HG03378 (cell line): ENCODE measurements around the gene GAPT.

Source experiments
- ATAC-seq: cut with Tn5 transposase; IDR thresholded peaks from one replicate; pipeline ENCODE4 v1.9.1; 2021; ENCODE audit warnings: mild to moderate bottlenecking, moderate library complexity; ENCODE audit not compliant: unreplicated experiment

Gene GAPT

DNA sequence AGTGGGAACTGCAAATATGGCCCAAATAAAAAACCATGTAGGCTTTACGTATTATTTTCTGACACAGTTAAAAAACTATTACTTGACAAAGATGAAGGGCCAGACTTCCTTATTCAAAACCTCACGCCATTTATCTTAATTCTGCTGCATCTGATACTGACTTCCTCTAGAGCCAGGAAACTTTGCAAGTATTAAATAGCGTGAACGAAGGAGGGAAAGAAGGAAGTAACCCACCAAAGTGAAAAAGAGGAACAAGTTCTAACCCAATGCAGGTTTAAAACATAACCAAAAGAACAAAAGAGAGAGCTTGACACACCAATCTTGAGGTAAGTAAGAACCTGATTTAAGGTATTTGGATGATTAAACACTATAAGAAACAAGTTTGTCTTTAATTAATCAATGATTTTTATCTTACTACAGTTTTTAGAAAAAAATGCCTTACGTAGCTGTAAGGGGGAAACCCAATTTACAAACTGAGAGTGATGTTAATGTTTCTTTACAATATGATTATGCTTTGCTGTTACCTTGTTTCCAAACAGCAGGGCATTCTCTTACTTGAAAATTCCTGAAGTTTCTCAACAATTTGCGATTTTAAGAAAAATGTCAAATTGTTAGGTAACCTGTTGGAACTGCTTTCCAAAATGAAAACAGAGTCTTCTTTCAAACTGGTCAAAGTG is at the start of gene GAPT:
Gene GAPT, plus strand, starts transcription at position 220 of the 677 bp plus-strand sequence. CDS start 3,102 bp downstream, outside the sequence.
- peak; percentile 84 for ATAC-seq

DNA sequence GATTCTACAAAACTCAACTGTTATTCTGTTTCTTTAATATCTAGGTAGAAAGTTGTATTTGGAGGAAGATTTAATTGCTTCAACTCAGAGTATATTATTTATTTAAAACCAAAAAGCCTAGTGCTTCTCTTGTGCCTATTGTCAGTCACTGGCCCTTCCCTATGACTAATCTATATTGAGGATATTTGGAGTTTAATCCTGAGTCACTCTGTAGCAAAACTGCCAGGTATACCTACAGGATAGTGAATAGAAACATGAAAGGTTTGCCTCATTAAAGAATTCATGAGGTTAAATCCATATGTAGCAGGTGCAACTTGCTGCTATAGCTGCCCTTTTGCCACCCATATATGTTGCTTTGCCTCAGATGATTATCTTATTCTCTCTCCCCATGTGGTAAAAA is 46.4 kb upstream of the GAPT start:
- ATAC-seq = no peak

DNA sequence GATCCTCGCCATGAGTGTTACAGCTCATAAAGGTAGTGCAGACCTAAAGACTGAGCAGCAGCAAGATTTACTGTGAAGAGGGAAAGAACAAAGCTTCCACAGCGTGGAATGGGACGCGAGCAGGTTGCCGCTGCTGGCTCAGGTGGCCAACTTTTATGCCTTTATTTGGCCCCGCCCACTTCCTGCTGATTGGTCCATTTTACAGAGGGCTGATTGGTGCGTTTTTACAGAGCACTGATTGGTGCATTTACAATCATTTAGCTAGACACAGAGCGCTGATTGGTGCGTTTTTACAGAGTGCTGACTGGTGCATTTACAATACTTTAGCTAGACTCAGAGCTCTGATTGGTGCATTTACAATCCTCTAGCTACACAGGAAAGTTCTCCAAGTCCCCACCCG is 45.2 kb upstream of the GAPT start:
- ATAC-seq = no peak

DNA sequence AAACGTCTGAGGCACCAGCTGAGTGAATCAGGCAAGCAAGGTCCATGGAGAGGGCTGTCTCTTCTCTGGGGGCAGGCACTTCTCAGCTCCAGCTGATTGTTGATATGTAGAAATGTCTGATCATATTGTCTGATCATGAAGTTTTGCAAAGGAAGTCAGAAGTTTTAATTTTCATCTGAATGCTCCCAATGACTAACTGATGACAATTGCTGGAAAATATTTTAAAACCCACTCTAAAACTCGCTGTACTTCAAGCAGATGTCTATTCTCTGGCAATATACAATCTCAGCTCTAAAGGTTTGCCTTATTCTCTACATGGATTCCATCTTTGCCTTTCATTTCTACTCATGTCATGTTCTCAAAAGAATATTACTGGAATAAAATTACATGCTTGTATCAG is 44.0 kb upstream of the GAPT start:
- ATAC-seq = no peak

DNA sequence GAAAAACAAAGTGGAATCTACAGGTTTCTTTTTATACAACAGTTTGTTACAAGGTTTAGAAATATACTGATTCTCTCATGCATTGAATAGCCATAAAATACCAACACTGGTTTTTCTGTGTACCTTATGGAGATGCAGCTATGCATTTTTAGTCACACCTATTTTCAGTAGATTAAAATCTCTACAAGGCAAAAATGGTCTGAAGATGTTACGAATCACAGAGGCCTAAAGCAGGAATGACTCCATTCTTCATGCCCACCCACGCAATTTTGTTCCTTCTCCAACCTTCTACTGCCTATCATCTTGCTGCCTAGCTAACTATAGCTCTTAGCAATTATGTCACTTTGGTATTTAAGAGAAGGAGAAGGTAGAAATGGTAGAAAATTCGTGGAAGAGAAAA is 41.2 kb upstream of the GAPT start:
- ATAC-seq = no peak

DNA sequence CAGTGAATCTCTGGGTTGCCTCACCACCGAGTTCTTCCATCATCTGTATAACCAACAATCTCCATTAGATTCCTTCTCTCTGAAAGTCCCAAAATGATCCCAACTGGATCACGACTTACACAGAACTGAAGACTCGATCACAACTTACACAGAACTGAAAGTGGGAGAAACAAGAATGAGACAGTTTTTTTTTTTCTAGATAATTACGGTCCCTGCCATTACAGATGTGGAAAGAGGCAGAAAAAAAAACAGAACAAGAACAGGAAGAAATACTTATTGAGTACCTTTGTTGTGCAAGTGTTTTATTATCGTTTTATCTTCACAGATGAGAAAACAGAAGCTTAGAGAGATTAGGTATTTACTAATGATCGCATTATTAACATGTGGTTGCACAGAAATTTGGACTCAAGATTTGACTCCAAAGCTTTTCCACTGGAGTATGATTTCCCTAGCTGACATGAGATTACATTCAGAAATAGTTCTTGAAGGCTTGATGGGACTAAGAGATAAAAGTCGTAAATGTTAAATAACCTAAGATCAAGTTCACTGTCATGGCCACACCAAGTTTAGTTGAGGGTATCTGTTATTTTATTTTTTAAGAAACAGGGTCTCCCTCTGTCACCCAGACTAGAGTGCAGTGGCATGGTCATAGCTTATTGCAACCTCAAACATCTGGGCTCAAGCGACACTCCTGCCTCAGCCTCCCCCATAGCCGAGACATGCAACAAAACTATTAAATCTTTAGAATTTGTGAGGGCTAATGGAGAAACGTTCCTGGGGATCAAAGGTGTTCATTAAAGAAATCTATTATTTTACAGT is 40.2 kb upstream of the GAPT start:
- ATAC-seq = no peak

DNA sequence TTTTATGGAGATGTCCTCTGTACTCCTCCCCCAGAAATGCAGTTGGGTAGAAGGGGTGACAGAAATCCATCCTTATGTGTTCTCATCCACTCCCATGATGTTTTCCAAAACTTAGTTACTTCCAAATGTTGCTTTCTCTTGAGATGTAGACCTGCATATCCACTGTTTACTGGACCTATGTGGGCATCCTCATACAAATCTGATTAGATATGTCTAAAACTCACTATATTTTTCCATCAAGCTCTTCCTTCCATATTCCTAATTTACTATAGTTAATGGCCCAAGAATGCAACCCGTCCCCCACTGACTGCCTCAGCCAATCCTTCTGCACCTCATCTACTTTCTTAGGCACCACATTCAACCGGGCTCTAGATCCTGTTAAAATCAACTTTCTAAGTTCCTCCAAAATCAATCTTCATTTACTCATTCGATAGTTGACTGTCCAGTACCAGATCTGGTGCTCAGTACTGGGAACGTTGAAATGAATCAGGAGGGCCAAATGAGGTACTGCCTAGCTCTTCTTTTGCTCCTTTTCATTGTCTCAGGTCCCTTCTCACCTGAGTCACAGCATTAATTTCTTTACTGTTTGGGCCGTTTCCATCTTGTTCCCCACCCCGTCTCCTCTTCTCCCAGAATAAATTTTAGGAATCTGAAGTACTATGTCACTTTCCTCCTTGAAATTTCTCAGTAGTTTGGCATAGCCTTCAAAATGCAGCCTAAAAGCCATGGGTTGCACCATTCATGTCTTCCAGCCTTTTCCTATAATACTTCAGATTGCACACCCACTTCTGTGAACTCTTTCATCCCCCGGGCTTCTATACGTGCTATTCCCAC is 39.3 kb upstream of the GAPT start:
- ATAC-seq = no peak

DNA sequence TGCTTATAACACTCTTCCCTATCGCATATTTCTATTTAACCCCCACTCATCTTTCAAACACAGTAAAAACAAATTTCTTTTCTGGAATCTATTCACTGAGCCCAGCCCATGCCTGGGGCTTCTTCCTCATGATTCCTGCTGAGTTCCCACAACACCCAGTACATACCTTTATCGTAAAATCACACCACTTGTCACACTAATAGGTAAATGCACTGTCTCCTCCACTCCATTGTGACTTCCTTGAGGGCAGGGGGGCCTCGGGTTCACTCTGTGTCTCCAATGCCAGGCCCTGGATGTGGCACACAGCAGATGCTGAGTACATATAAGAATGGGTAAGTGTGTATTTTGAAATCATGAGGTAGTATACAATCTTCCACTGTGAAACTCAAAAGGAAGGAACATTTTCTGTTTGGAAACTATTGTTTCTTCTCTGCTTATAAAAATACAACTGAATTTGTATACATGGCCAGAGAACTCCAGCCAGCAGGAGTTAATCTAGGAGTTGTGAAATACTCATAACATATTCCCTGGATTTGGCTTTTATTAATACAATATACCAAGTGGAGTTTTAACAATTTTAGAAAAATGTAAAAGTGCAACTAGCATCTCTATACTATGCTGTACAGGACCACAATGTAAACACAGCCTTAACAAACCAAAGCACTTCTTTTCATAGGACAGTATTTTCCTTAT is 38.5 kb upstream of the GAPT start:
- ATAC-seq = no peak

DNA sequence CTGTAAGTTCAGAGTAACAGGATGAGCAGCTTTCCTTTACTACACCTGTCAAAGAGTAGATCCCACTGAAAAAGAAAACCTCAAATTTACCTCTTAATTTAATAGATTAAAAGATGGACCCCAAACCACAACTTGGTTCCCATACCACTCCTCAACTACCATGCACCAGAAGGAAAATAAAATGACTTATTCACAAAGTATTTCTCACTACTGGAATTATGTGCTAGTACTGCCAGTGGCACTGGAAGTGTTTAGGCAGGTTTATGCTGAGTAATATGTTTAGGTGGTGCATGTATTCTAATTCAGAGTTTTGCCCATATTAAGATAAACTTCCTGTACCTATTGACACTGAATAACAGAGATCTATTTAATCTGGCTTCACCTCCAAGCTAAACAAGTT is 37.9 kb upstream of the GAPT start:
- no peak for ATAC-seq

DNA sequence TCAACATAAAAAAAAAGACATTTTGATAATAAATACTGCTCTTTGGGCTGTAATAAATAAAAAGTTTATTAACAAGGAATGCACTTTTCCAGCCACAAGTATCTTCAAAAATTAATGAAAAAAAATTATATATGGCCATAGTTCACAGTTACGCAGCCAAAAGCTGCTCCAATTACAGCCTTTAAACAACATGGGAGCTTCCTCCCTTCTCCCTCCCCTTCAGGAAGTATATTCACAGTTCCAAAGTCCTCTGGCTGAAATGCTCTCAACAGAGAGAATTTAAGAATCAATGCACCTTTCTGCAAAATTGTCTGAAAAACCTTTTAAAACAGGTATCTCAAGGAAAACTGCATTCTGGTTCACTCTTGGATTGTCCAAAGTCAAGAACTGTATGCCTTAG is 37.2 kb upstream of the GAPT start:
- no peak for ATAC-seq

DNA sequence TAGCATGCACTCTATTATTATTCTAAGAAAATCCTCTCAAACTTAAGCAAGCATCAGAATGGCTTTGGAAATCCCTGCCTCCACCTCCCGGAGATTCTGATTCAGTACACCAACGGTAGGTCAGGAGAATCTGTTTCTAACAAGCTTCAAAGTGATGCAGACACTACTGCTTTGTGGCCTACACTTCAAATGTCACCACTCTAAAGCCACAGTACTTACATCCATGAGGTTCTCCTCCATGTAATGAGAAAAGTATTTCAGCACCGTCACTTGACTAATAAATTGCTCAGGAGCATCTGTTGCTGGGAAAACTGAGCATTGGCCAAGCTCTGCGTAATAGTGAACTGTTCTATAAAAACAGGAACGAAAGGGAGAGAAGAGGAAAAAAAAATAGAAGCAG is 36.2 kb upstream of the GAPT start:
- ATAC-seq = no peak

DNA sequence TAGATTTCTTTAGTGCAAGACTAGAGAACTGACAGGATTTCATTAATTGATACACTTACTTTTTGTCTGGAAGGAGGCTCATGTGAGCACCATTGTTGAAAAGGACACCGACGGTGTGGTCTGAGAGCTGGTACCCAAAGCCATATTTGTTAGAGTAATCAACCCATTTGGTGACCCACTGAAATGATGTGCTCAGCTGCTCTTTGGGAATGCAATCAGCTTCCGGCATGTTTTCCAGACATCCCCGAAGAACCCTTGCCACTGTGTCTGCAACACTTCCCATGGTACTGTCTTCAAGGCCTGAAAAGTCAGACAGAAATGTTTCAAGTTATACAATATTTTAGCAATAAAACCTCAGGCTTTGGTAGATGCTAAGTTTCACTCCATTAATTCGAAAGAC is 35.8 kb upstream of the GAPT start:
- ATAC-seq = no peak

DNA sequence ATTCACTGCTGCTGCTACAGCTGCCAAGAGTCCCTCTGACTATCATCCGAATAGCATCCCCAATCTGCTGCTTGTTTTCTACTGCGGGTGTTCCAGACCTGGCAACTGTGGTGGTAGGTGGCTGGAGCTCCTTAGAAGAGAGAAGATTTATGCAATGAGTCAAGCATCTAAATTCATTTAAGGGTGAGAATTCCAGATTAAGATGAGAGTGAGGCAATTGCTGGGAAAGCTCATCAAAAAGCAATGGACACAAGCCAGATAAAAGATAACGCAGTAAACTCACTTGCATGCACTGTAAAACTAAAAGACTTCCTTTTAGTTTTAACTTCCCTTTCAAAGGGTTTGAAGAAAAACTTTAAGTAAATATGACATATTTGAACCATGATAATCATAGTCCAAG is 35.2 kb upstream of the GAPT start:
- no peak for ATAC-seq

DNA sequence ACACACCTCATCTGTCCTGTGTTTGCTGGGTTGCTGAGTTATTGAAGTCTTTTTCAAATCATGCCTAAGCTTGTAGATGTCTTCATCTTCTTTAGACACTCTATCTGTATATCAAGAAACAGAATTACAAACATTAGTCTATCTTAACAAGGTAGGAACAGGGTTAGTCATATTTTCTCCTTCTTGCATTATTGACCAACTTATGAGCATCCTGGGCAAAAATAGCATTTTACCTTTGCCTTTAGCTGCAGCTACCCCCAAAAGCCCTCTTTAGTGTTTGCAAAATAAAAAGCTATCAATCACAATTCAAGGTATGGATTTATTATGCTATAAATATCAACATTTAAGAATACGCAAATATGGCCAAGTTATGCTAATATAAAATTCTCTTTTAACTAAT is 34.7 kb upstream of the GAPT start:
- no peak for ATAC-seq

DNA sequence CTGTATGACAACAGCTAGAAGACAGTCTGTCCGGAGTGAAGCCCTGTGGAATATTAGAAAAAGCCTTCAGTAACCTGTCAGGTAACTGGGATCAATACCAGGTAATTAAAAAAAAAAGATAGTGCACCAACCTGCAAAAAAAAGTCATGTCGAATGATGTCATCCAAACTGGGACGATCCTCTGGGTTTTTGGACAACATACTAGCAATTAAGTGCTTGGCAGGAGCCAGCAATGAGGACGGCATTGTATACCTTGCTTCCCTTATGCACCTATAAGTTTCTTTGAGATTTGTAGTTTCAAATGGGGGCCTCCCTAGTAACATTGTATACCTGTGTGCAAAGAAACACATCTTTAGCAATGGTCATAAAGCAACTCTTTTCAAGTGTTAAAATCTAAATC is 34.2 kb upstream of the GAPT start:
- no peak for ATAC-seq

DNA sequence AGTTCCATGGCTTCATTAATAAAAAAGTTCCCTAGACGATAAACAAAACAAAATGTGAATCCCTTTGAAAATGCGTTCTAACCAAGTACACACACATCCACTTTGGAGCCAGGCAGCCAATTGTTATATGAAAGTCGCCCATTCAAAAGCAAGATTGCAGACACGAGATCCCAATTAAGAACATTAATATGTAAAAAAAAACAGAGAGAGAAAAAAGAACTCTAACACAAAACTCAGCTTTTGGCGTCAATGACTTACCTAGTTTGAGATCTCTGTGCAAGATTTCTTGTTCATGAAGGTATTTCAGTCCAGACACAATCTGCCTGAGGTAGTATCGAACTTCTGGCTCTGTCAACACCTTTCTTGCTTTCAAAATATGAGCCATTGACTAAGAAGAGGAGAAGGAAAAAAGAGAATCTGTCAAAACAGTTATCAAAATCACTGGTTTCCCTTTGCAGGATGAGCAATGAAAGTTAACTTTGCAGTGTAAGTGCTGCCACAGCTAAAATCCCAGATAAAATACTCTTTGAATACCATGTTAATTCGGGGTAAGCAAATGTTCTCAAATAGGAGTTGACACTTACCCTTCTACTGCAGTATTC is 33.0 kb upstream of the GAPT start:
- no peak for ATAC-seq

DNA sequence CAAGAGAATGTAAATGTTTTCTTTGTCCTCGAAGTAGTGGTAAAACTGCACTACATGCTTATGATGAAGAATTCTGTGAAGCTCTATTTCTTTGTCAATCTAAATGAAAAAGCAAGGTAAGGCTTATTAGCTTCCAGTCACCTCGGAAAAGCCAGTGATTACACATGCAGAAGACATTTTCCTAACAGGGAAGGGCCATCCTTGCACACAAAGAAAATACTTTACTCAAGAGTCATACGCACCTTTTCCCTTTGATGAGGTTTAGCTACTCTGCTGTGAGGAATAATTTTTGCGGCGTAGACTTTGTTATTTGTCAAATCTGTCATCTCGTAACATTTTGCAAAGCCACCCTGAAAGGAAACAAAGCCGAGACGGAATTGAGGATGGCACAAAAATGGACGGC is 32.5 kb upstream of the GAPT start:
- no peak for ATAC-seq

DNA sequence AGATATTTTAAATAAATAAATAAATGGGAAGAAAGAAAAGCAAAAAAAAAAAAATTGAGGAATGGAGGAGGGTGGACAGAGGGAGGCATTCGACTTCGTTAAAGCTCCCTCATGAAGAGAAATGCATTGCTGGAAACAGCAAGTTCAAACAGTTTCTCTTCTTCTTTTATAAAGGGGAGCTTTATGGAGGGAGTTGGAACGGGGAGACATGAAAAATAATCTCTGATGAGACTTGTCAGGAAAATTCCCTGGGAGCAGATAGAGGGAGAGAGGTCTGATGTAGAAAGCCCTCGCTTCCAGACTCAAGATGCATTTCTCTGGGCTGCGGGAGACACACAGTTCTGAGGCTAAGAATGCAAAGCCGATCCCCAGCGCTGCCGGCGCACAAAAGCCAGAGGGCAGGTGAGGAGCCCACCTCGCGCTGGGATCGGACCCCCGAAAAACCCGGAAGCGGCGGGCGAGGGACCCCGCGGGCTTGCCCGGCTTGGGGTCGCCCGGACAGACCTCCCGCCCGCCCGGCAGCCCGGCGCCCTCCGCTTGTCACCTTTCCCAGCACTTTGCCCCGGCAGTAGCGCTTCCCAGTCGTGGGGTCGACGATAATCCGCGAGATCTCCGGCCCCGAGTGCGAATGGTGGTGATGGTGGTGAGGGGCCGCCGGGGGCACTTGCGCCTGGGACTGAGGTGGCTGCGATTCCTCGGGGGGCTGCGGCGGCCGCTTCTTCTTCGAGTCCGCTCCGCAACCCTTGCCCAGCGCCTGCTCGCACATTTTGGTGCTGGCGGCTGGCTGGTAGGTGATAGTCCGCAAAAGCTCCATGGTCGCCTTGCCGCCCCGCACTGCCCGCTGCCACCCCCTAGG is 31.9 kb upstream of the GAPT start:
- no peak for ATAC-seq

DNA sequence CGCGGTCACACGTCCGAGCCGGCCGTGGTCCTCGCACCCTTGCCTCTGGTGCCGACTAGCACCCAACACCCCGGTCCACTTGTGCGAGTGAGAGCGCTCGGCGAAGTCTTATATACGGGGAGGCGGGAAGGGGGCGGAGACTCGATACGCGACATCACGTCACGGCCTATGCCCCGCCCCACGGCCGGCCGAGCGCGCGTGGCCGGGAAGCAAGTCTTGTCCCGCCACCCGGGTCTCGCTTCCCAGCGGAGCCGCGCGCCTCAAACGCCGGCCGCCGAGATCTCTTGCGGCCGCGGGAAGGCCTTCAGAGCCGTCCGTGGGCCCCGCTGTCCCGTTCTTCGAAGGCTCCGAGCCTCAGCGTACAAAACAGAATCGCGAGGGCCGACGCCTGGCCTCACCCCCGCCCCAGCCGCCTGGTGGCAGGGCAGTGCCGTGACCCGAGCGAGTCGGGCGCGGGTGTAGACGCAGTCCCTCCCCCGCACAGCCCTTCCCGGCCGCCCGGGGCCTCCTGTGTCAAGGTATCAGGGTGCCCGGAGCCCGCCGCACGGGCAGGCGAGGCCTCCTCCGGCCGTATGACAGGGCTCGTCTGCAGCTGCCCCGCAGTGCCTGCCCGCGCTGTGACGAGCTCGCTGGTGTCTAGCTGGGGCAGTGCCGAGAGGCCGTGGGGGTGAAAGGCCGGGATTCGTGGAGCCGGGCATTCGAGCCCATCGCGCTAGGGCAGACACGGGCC is 31.1 kb upstream of the GAPT start, which contains the start of gene PLK2:
Gene PLK2, minus strand, starts transcription at position 85 of the 730 bp plus-strand sequence. CDS start 127 bp downstream, outside the sequence.
- peak; percentile 71 for ATAC-seq
